Activated CD4-positive, alpha-beta T cell treated with anti-CD3 and anti-CD28 coated beads for 1 hour (primary cell): ENCODE results near the gene PRADC1.
"Not testable (repeated sequence)": the region's sequence is repeated elsewhere in the genome, so short reads cannot be mapped to it uniquely, and the experiment has no call there.

Source experiments
- DNase-seq: peaks from one replicate; pipeline ENCODE4 v3.0.0-alpha.2; 2020

PRADC1 gene

GRCh38 chr2:73233154-73233931 lies at the start of gene PRADC1:
PRADC1 (minus strand) TSS chr2:73233239; CDS start chr2:73233160, 79 bp downstream.
- DNase-seq: peak; percentile 89

DNA sequence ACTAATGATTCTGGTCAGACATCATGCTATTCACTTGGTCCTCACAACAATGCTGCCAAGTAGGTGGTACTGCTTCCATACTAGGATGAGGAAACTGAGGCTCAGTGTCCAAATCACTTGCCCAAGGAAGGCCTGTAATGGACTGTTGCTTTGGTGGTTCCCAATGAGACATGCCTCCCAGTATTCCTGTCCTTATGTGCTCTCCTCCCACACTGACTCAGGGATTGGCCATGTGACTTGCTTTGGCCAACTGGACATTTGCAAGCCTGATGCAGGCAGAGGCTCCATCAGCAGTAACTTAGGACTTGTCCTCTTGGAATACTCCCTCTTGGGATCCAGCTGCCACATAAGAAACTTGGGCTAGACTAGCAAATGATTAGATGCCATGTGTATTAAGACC lies 48.2 kb upstream of the PRADC1 start:
- no peak for DNase-seq

- no peak for DNase-seq
Measured at GRCh38 chr2:73279852-73280251, 46.8 kb upstream of the PRADC1 start.

DNA sequence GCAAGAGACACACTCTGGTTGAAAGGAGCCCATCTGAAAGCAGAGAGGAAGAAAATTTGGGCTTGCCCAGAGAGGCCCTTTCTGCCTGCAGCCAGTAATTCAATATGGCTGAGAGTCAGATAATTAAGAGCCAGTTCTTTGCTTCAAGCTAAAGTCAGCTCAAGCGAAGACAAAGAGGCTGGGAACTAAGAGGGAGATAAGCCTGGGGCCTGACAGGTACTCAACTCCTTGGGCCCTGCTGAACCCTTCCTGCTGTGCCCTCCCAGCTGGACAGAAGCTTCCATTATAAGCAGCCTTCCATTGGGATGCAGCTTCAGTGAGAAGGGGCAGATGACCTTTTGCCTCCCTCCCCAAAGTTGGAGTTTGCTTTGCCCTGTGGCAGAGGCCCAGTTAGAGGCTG lies 39.2 kb upstream of the PRADC1 start:
- no peak for DNase-seq

GRCh38 chr2:73269686-73270465 lies 36.8 kb upstream of the PRADC1 start:
- no peak for DNase-seq

- peak; percentile 64 for DNase-seq
Measured at GRCh38 chr2:73268830-73269685, 36.0 kb upstream of the PRADC1 start.

DNA sequence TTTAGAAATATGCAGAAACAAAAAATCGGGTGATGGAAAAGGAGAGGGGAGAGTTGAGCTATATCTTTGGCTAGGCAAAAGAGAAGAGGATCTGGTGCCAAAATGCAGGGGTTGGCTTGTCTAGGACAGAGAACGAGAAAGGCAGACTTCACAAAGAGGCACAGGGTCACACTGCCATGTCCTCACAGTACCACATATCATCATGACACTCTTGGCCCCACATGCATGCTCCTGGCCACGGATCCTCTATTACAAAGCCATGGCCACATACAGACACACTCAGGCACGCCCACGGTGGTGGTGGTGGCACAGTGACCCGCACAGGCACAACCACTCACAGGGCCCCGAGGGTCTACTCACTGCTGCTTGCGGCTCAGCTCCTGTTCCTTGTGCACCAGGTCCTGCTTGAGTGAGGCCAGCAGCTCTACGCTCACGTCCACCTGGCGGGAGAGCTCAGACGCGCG lies 35.4 kb upstream of the PRADC1 start:
- no peak for DNase-seq

DNA sequence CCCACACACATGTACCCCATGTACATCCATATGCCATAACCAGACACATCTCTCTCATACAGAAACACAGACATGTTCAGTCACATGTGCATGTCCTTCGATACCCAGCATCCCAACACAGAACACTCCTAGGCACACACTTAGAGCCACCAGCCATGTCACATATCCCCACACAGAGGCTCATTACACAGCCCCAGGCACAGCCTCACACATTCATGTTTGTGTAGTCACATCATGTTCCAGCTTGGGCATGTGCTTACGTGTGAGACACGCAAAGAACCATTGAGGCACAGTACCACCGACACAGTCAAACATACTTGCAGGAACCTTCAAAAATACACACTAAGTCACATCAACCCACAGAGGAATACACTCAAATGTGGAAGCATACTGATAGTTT lies 34.0 kb upstream of the PRADC1 start:
- DNase-seq: no peak

GRCh38 chr2:73266061-73266901 lies 33.2 kb upstream of the PRADC1 start:
- DNase-seq: no peak

DNA sequence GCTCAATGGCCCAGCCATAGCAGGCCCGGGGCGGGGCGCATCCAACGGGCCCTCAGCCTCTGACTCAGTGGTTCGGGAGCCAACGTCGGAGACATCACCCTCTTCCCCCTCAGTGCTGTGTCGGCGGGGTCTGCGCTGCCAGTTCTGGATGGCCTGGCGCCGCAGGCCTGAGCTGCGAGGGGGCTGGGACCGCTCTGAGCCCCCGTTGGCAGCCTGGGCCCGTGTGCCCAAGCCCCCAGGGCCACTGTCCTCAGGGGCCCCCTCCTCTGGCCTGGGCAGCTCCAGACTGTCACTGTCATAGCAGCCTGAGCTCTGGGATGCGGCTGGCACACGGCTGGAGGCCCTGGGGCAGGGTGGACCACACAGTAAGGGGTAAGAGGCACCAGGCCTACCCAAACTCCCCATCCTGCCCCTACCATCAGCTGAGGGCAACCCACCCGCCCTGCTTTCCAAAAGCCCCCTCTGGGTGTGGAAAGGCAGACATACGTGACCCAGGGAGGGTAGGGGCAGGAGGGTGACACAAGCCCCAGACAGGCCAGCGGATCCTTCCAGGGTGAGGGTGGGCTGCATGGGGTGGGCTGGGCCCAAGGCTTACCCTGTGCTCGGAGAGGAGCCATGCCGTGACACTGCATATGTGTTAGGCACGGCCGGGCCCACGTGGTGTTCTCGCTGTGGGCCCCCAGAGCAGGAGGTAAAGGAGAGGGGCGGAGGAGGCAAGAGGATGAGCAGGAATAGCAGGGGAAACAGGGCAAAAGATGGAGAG lies 32.4 kb upstream of the PRADC1 start:
- no peak for DNase-seq

DNA sequence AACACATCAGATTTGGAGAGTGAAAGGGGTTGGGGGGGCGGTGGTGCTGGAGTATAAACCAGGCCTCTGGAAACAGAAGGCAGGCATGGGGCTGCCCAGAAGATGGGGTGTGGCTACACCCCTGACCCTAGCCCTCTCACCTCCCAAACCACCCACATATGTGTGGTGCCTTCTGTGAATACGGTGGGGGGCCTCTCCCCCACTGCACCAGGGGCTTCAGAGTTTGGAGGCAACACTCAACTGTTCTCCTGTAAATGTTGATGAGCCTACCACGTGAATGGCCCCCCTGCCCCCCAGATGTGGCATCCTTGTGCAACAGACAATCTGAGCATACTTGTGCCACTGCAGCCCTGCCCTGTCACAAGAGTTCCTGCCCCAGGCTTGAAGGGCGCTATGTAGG lies 31.7 kb upstream of the PRADC1 start:
- no peak for DNase-seq

DNA sequence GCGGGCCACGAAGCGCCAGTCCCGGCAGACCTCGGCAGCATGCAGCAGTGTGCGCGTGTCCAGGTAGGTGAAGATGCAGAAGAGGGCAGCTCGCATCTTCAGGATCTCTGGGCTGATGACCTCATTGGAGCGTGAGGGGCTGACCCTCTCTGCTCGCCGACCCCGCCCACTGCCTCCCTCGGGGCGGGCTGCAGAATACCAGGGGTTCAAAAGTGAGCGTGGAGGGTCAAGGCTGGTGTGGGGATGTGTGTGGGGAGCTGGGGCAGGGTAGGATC lies 31.2 kb upstream of the PRADC1 start:
- no peak for DNase-seq

- DNase-seq: no peak
Measured at GRCh38 chr2:73263540-73264331, 30.7 kb upstream of the PRADC1 start.

DNA sequence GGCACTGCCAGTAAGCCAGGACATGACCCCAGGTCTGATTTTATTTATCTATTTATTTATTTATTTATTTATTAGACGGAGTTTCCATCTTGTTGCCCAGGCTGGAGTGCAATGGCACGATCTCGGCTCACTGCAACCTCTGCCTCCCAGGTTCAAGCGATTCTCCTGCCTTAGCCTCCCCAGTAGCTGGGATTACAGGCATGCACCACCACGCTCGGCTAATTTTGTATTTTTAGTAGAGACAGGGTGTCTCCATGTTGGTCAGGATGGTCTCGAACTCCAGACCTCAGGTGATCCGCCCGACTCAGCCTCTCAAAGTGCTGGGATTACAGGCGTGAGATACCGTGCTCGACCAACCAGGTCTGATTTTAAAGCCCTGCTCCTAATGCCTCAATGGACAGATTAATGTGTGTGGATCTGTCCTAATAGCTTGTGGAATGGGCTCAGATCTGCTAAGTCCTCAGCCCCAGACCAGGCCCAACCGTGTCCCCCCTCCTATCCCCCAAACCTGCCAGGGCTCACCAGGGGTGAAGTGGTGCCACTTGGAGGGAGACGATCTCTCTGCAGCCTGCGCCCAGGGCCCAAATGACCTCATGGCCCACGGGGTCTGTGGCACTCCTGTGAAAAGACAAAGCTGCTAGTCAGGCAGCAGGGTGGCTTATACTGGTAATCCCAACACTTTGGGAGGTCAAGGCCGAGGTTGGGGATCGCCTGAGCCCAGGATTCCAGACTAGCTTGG lies 29.8 kb upstream of the PRADC1 start:
- not testable (repeated sequence) for DNase-seq

DNA sequence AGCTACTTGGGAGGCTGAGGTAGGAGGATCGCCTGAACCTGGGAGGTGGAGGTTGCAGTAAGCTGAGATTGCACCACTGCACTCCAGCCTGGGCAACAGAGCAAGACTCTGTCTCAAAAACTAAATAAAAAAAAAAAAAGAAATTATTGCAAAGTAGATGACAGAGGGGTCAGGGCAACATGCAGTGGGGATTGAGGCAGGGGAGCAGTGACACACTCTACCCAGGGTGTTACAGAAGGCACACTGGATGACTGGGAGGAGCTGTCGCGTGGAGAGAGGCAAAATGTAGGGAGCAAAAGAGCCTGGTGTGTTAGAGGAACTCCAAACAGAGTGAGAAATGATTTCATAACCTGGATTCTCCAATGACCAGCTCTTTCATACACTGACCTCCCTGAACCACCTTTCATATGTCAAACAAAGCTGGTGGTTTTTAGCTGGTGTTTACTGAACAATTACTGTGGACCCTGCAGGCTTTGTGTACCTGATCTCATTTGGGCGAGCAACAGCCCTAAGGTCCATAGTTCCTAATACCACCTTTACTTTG lies 29.1 kb upstream of the PRADC1 start:
- DNase-seq: no peak

GRCh38 chr2:73260338-73260984 lies 27.4 kb upstream of the PRADC1 start:
- DNase-seq: no peak

DNA sequence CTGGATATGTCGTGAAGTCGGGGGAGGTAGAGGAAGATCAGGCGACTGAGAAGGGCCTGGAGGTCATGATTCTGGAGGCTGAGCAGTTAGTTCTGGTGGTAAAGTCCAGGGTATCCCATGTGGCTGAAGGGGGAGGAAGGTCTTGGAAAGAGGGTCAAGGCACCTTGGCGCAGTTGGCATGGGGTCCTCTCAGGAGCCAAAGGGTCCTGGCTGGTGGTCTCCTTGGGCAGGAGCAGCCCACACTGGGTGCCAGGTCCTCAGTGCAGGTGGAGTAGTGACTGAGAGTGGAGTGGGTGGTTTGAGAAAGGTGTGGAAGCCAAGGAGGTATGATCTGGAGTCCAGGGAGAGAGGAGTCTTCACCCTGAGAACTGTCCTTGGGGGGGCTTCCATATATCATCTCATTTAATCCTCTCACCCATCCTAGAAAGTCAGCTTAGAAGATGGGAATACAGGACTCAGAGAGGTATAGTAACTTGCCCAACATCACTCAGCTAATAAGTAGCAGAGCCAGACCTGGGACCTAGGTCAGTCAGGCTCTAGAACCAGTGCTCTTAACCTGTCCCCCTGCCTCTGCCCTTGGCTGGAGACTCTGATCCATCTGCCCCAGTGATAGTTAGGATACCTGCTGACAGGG lies 26.8 kb upstream of the PRADC1 start:
- no peak for DNase-seq

DNA sequence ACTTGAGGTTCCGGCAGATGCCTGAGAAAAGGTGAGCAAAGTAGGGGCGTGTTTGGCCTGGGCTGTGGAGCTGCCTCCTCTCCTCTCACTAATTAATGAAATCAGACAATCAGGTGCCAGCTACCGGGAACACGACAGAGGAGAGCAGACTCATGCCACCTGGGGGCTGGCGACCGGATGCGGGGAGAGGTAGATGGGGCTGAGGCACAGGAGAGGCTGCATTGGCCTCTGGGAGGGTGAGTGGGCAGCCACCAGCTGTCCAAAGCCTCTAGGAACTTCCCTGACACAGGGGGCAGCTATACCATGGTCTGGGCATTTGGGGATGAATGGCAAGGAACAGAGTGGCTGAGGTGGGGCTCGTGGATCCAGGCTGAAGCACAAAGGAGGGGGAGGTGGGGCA lies 26.2 kb upstream of the PRADC1 start:
- no peak for DNase-seq

- no peak for DNase-seq
Measured at GRCh38 chr2:73258913-73259215, 25.8 kb upstream of the PRADC1 start.
